Endothelial cell of umbilical vein (primary cell): Measurements from ENCODE around the gene NR3C2. TPM values are rescaled to one million over a fixed set of nuclear protein-coding genes. Genes with fewer than 3 reads are reported as not detected.
"Not testable (repeated sequence)": the region's sequence is repeated elsewhere in the genome, so short reads cannot be mapped to it uniquely, and the experiment has no call there.

Experiments
- BruUV-seq: library from RNA; stranded (reverse); fragments of 400-500 nt; replicated peaks from 2 replicates; lab custom pipeline; 2021; lab: Mats Ljungman, UMichigan
- CTCF ChIA-PET: fragments of 300-600, 350-600 bp; sonication (Branson Sonifier 250); formaldehyde crosslinking; loops from one replicate; lab custom pipeline; 2021; ENCODE audit warnings: antibody characterized with exemption, inconsistent platforms; lab: Charles Lee
- POLR2A ChIA-PET: fragments of 300-600, 350-600 bp; sonication (Branson Sonifier 250); formaldehyde crosslinking; loops from one replicate; lab custom pipeline; 2021; ENCODE audit warnings: antibody characterized with exemption, inconsistent platforms; lab: Charles Lee
- DNase-seq: peaks from one replicate; pipeline ENCODE4 v3.0.0-alpha.2; 2011; ENCODE audit warnings: low read depth, low spot score
- FAIRE-seq: peaks from 2 replicates; lab custom pipeline; 2011; peaks lifted over from hg19 to GRCh38; lab: Jason Lieb, UNC
- H2AFZ ChIP-seq: 2 replicates; pipeline ENCODE4 v1.6.0; 2012; ENCODE audit warnings: low read depth, low read length, control low read depth, inconsistent platforms
- H3K27ac ChIP-seq: 2 replicates; pipeline ENCODE4 v1.5.1; 2011; ENCODE audit warnings: low read depth, mild to moderate bottlenecking, control low read depth, low read length, moderate library complexity; ENCODE audit not compliant: insufficient read depth
- H3K27me3 ChIP-seq, 2 experiments: 2 replicates each; pipeline versions ENCODE4 v1.6.0 to v1.6.1; 2011; ENCODE audit warnings: low read length in 2 of 2, mixed read lengths in 1 of 2; ENCODE audit not compliant: control insufficient read depth in 2 of 2, insufficient read depth in 2 of 2
- H3K36me3 ChIP-seq, 2 experiments: 2 replicates in 1 of 2; 3 replicates in 1 of 2; pipeline ENCODE4 v1.5.1; 2011; ENCODE audit warnings: low read length in 2 of 2, mild to moderate bottlenecking in 1 of 2, moderate library complexity in 1 of 2; ENCODE audit not compliant: control insufficient read depth in 2 of 2, insufficient read depth in 2 of 2; ENCODE audit errors: extremely low read depth in 1 of 2
- H3K4me1 ChIP-seq: 3 replicates; pipeline ENCODE4 v1.5.1; 2011; ENCODE audit warnings: mild to moderate bottlenecking, low read length; ENCODE audit not compliant: control insufficient read depth, insufficient read depth; ENCODE audit errors: extremely low read depth
- H3K4me2 ChIP-seq: 2 replicates; pipeline ENCODE4 v1.6.1; 2011; ENCODE audit warnings: low read length, control low read depth, mixed read lengths; ENCODE audit not compliant: insufficient read depth
- H3K4me3 ChIP-seq, 3 experiments: fragments of 200-600 bp in 1 of 3; sonication (generic), shearing (Covaris generic) in 1 of 3; replicated peaks in 1 of 3; 2 replicates each; pipeline ENCODE4 v1.5.1; 2011 to 2016; ENCODE audit warnings: control low read depth in 3 of 3, low read length in 3 of 3, mild to moderate bottlenecking in 2 of 3, inconsistent platforms in 1 of 3, low read depth in 1 of 3, moderate library complexity in 1 of 3; ENCODE audit not compliant: insufficient read depth in 1 of 3
- H3K79me2 ChIP-seq: 2 replicates; pipeline ENCODE4 v1.6.0; 2012; ENCODE audit warnings: low read length, inconsistent platforms; ENCODE audit not compliant: control insufficient read depth, insufficient read depth
- H3K9ac ChIP-seq: replicated peaks from 2 replicates; pipeline ENCODE3; 2011; ENCODE audit warnings: low read length, control low read depth; ENCODE audit not compliant: insufficient read depth; ENCODE audit errors: extremely low read depth
- H3K9me1 ChIP-seq: replicated peaks from 3 replicates; pipeline ENCODE4 v1.6.0; 2011; ENCODE audit warnings: mild to moderate bottlenecking, low read length; ENCODE audit not compliant: control insufficient read depth, insufficient read depth; ENCODE audit errors: extremely low read depth
- H3K9me3 ChIP-seq: replicated peaks from 2 replicates; pipeline ENCODE4 v1.5.1; 2012; ENCODE audit warnings: low read length, inconsistent platforms; ENCODE audit not compliant: control insufficient read depth, insufficient read depth
- H4K20me1 ChIP-seq: replicated peaks from 2 replicates; pipeline ENCODE3; 2011; ENCODE audit warnings: mild to moderate bottlenecking, low read length; ENCODE audit not compliant: control insufficient read depth, insufficient read depth; ENCODE audit errors: extremely low read depth
- JUN ChIP-seq: IDR thresholded peaks from 2 replicates; pipeline ENCODE4 v1.6.1; 2011; ENCODE audit warnings: borderline replicate concordance, low read depth; ENCODE audit not compliant: insufficient read length, insufficient read depth
- dilution Hi-C: fragments of 300-500 bp; cut with MboI; formaldehyde crosslinking; loops from one replicate; pipeline ENCODE4 v1.15.0; 2019; ENCODE audit warnings: low sequenced_read_pairs; ENCODE audit not compliant: extremely low pct_ligation_motif_present
- intact Hi-C: fragments of 100-400 bp; cut with micrococcal nuclease; formaldehyde crosslinking; loops from one replicate; pipeline ENCODE4 v1.10.0; 2022
- polyA plus RNA-seq, 4 experiments: library from polyadenylated mRNA; depleted of rRNA in 3 of 4; stranded (reverse) in 3 of 4; unstranded in 1 of 4; fragments of >200 nt; gene quantifications; 2 replicates each; pipeline versions ENCODE4 v1.2.1 to v1.2.3, GENCODE V29; 2011 to 2012; ENCODE audit warnings: missing spikeins in 1 of 4
- total RNA-seq: library from RNA; stranded (reverse); gene quantifications from 2 replicates; pipeline ENCODE4 v1.2.3, GENCODE V29; 2021
- TF ChIP-seq, protein P1 (sequence below), 2 donors: IDR thresholded peaks; 1 replicate in 1 of 2; 2 replicates in 1 of 2; pipeline ENCODE4 v1.5.1; 2011; ENCODE audit warnings: low read length in 2 of 2, mild to moderate bottlenecking in 2 of 2, moderate library complexity in 2 of 2, control low read depth in 1 of 2, inconsistent platforms in 1 of 2, low read depth in 1 of 2; ENCODE audit not compliant: insufficient read depth in 1 of 2; ENCODE audit errors: extremely low read depth in 1 of 2

NR3C2 gene
- total and polyA plus RNA-seq, 2 donors (not counting 3 experiments of a cell fraction or from before 2014, with no cell fraction given) = 4.8 to 16.4 TPM

DNA sequence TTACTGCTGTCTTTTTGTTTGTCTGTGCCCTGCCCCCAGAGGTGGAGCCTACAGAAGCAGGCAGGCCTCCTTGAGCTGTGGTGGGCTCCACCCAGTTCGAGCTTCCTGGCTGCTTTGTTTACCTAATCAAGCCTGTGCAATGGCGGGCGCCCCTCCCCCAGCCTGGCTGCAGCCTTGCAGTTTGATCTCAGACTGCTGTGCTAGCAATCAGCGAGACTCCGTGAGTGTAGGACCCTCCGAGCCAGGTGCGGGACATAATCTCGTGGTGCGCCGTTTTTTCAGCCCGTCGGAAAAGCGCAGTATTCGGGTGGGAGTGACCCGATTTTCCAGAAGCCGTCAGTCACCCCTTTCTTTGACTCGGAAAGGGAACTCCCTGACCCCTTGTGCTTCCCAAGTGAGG lies 118.9 kb downstream of the NR3C2 start:
- POLR2A ChIA-PET, CTCF ChIA-PET, H3K27ac ChIP-seq, DNase-seq, dilution Hi-C loops, BruUV-seq, H3K4me1 ChIP-seq, H3K79me2 ChIP-seq, H3K9me1 ChIP-seq, H3K27me3 ChIP-seq, H4K20me1 ChIP-seq, H3K4me2 ChIP-seq, intact Hi-C loops, H3K36me3 ChIP-seq, H3K4me3 ChIP-seq, FAIRE-seq, H3K9me3 ChIP-seq, H2AFZ ChIP-seq, H3K9ac ChIP-seq: not testable (repeated sequence)

DNA sequence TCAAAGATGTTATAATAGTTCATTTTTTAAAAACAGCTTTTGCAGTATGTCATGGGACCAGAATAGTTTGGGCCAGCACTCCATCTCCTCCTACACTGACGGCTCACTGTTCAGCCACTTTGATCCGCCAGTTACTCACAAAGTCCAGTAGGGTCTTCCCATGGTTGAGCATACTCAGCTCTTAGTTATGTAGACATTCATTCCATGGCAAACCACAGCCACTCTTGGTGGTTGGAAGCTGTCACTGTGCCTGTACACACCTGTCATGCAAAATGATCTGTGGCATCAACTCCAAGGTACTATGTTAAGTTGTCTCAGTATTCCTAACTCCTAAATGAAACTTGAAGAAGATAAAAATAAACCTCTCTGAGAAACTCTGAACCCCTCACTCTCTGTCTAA lies 127.2 kb downstream of the NR3C2 start:
- H3K27ac ChIP-seq = no peak overlapping the region
- no TSS peak for BruUV-seq

More for the DNA sequence above, 127.2 kb downstream of the NR3C2 start:
- FAIRE-seq (no peak), DNase-seq (no peak)
- Histone ChIP-seq H3K4me2 (no peak overlapping the region), H3K27me3 (no peaks in the 10 kb centered on the region), H3K36me3 (no peaks in the 10 kb centered on the region), H3K79me2 (no peaks in the 10 kb centered on the region), H3K9me1 (no peaks in the 10 kb centered on the region), H2AFZ (no peak overlapping the region), H3K9me3 (no peaks in the 10 kb centered on the region), H3K4me3 (no peak overlapping the region), H3K4me1 (no peaks in the 10 kb centered on the region), H4K20me1 (no peaks in the 10 kb centered on the region), H3K9ac (no peak overlapping the region)
- ChIA-PET CTCF (no interaction called here), POLR2A (no interaction called here)
- no peak for TF ChIP-seq JUN
- TF ChIP-seq, protein P1, sequence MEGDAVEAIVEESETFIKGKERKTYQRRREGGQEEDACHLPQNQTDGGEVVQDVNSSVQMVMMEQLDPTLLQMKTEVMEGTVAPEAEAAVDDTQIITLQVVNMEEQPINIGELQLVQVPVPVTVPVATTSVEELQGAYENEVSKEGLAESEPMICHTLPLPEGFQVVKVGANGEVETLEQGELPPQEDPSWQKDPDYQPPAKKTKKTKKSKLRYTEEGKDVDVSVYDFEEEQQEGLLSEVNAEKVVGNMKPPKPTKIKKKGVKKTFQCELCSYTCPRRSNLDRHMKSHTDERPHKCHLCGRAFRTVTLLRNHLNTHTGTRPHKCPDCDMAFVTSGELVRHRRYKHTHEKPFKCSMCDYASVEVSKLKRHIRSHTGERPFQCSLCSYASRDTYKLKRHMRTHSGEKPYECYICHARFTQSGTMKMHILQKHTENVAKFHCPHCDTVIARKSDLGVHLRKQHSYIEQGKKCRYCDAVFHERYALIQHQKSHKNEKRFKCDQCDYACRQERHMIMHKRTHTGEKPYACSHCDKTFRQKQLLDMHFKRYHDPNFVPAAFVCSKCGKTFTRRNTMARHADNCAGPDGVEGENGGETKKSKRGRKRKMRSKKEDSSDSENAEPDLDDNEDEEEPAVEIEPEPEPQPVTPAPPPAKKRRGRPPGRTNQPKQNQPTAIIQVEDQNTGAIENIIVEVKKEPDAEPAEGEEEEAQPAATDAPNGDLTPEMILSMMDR (IDR thresholded peaks at IDR 0.05; ENCODE audit: extremely low read depth in 1 of 2, insufficient read depth in 1 of 2, low read depth in 1 of 2, low read length in 2 of 2) = no peak
- dilution Hi-C loops (no loop called here), intact Hi-C loops (no loop called here)
